SK-N-MC (cell line): ENCODE data around the gene LTBP1.

Source experiments
- FOXP2 ChIP-seq: optimal IDR thresholded peaks from 2 replicates; pipeline ENCODE3; 2011; ENCODE audit warnings: mild to moderate bottlenecking, moderate library complexity; ENCODE audit not compliant: insufficient read depth; ENCODE audit errors: extremely low read length, control extremely low read depth
- POLR2AphosphoS5 ChIP-seq: IDR thresholded peaks from 2 replicates; pipeline ENCODE4 v1.6.1; 2012; ENCODE audit warnings: mild to moderate bottlenecking, low read depth, low read length, borderline replicate concordance

- TF ChIP-seq POLR2AphosphoS5 = no peak
- TF ChIP-seq FOXP2 = no peak
Observed at GRCh38 chr2:33142810-33143209, 196.1 kb downstream of the LTBP1 start.
